OCI-LY7 (cell line): Measurements from ENCODE around the gene TSC22D2. TPM values are rescaled to one million over a fixed set of nuclear protein-coding genes. Genes with fewer than 3 reads are reported as not detected.

ENCODE experiments used
- BruUV-seq: library from RNA; stranded (reverse); fragments of 400-500 nt; replicated peaks from 2 replicates; lab custom pipeline; 2021; lab: Mats Ljungman, UMichigan
- CTCF ChIA-PET: fragments of 300-600 bp; sonication (Branson Sonifier 250); formaldehyde crosslinking; loops from one replicate; lab custom pipeline; 2022; ENCODE audit warnings: antibody characterized with exemption; ENCODE audit not compliant: unreplicated experiment; lab: Charles Lee
- POLR2A ChIA-PET: fragments of 300-600 bp; sonication (Branson Sonifier 250); formaldehyde crosslinking; loops from one replicate; lab custom pipeline; 2022; ENCODE audit warnings: antibody characterized with exemption; lab: Charles Lee
- DNase-seq: peaks from one replicate; pipeline ENCODE4 v3.0.0-alpha.2; 2015; ENCODE audit warnings: low spot score
- H2AFZ ChIP-seq: fragments of 200-600 bp; sonication (generic), shearing (Covaris generic); 2 replicates; pipeline ENCODE4 v1.6.1; 2014; ENCODE audit warnings: mild to moderate bottlenecking, antibody characterized with exemption, low read length, moderate library complexity
- H3K27ac ChIP-seq: fragments of 200-600 bp; sonication (generic); 2 replicates; pipeline ENCODE4 v1.5.1; 2014; ENCODE audit warnings: mixed run types, low read depth, mild to moderate bottlenecking, moderate library complexity, low read length, inconsistent platforms; ENCODE audit not compliant: poor library complexity, severe bottlenecking
- H3K36me3 ChIP-seq: fragments of 200-600 bp; sonication (generic); 2 replicates; pipeline ENCODE4 v1.6.1; 2014; ENCODE audit warnings: mild to moderate bottlenecking, antibody characterized with exemption, low read length, moderate library complexity, mixed read lengths; ENCODE audit not compliant: insufficient read depth
- H3K4me1 ChIP-seq: fragments of 200-600 bp; sonication (generic); 2 replicates; pipeline ENCODE4 v1.5.1; 2014; ENCODE audit warnings: mild to moderate bottlenecking, low read length; ENCODE audit not compliant: insufficient read depth, poor library complexity, severe bottlenecking
- H3K4me2 ChIP-seq: fragments of 200-600 bp; sonication (generic); 2 replicates; pipeline ENCODE4 v1.6.1; 2014; ENCODE audit warnings: mild to moderate bottlenecking, low read length
- H3K4me3 ChIP-seq: fragments of 200-600 bp; sonication (generic); 2 replicates; pipeline ENCODE4 v1.5.1; 2014; ENCODE audit warnings: mild to moderate bottlenecking, low read depth, low read length; ENCODE audit not compliant: poor library complexity, severe bottlenecking
- H3K79me2 ChIP-seq: fragments of 200-600 bp; sonication (generic); 2 replicates; pipeline ENCODE4 v1.6.1; 2016; ENCODE audit warnings: low read depth, mild to moderate bottlenecking, low read length, moderate library complexity, mixed read lengths; ENCODE audit not compliant: insufficient read depth
- H3K9me2 ChIP-seq: fragments of 200-600 bp; sonication (generic); 2 replicates; pipeline ENCODE4 v1.6.1; 2016; ENCODE audit warnings: mild to moderate bottlenecking, low read length, mixed read lengths; ENCODE audit not compliant: insufficient read depth
- H3K9me3 ChIP-seq: fragments of 200-600 bp; sonication (generic); 2 replicates; pipeline ENCODE4 v1.6.1; 2014; ENCODE audit warnings: mild to moderate bottlenecking, mixed run types, low read length, mixed read lengths
- H4K20me1 ChIP-seq: fragments of 200-600 bp; sonication (generic); 2 replicates; pipeline ENCODE4 v1.6.1; 2014; ENCODE audit warnings: mild to moderate bottlenecking, antibody characterized with exemption, low read length, moderate library complexity, mixed read lengths; ENCODE audit not compliant: insufficient read depth
- CTCF ChIP-seq: fragments of 200-600 bp; sonication (generic); conservative IDR thresholded peaks from 2 replicates; pipeline ENCODE4 v1.5.1; 2014; ENCODE audit warnings: mild to moderate bottlenecking, antibody characterized with exemption, low read length, moderate library complexity, mixed read lengths
- EZH2phosphoT487 ChIP-seq: fragments of 200-600 bp; sonication (generic); IDR thresholded peaks from 2 replicates; pipeline ENCODE4 v1.6.1; 2018; ENCODE audit warnings: low read depth, borderline replicate concordance, mild to moderate bottlenecking, mixed run types, antibody characterized with exemption, low read length, moderate library complexity, mixed read lengths
- intact Hi-C: fragments of 100-400 bp; cut with micrococcal nuclease; formaldehyde crosslinking; loops from one replicate; pipeline ENCODE4 v1.10.0; 2022; ENCODE audit not compliant: unreplicated experiment
- total RNA-seq, 2 experiments: library from RNA; depleted of rRNA in 1 of 2; stranded (reverse); fragments of >200 nt in 1 of 2; shearing (Covaris generic) in 1 of 2; gene quantifications; 2 replicates each; pipeline ENCODE4 v1.2.3, GENCODE V29; 2014 to 2022

The TSC22D2 gene
- total RNA-seq, 2 experiments from 2014 or later: 5.9 to 24.2 TPM

GRCh38 chr3:150379469-150379868 is 28.6 kb upstream of the TSC22D2 start:
- Histone ChIP-seq H3K4me1 (peaks cover 6% of the 10 kb centered on the region), H3K9me3 (no peaks in the 10 kb centered on the region), H2AFZ (no peak overlapping the region), H3K27ac (no peak overlapping the region), H4K20me1 (no peaks in the 10 kb centered on the region), H3K36me3 (no peaks in the 10 kb centered on the region), H3K4me3 (no peak overlapping the region), H3K4me2 (no peak overlapping the region), H3K9me2 (no peaks in the 10 kb centered on the region), H3K79me2 (no peaks in the 10 kb centered on the region)
- no peak for DNase-seq
- intact Hi-C loops: no loop called here
- ChIA-PET POLR2A (no interaction called here), CTCF (no interaction called here)
- no TSS peak for BruUV-seq
- no peak for TF ChIP-seq EZH2phosphoT487
- no peak for TF ChIP-seq CTCF

- no peaks in the 10 kb centered on the region for H3K36me3 ChIP-seq
- no peaks in the 10 kb centered on the region for H3K9me2 ChIP-seq
- peak overlapping the region; percentile 49 for H3K4me2 ChIP-seq
- H3K79me2 ChIP-seq: no peaks in the 10 kb centered on the region
- TF ChIP-seq EZH2phosphoT487: no peak
- peak; percentile 69 for TF ChIP-seq CTCF
- BruUV-seq: no TSS peak
- peak; percentile 83 for DNase-seq
- POLR2A ChIA-PET: interaction anchor here (1.0 to 2.3 kb wide), 6 partner anchors 10 to 31 kb away, joined by 3 to 16 read pairs (median 6); partner anchors contain the start of gene TSC22D2
- H4K20me1 ChIP-seq: no peaks in the 10 kb centered on the region
- no peaks in the 10 kb centered on the region for H3K9me3 ChIP-seq
- peak overlapping the region; percentile 27 for H3K27ac ChIP-seq
- CTCF ChIA-PET: interaction anchor here (1.0 kb wide), 1 partner anchor 22 kb away, joined by 3 read pairs; no protein-coding TSS in a partner anchor
- H2AFZ ChIP-seq: peak overlapping the region; percentile 89
- H3K4me1 ChIP-seq: peaks cover 19% of the 10 kb centered on the region
- intact Hi-C loops: no loop called here
- peak overlapping the region; percentile 16 for H3K4me3 ChIP-seq
Measured at GRCh38 chr3:150384296-150385212, 23.5 kb upstream of the TSC22D2 start.
